Measurements from ENCODE around the gene SERP1. TPM values are rescaled to one million over a fixed set of nuclear protein-coding genes. Genes with fewer than 3 reads are reported as not detected.

SERP1 gene
- total RNA-seq, 4 donors from 2014 or later, result 96.9 to 341 (median 275) TPM

GRCh38 chr3:150543531-150543930, 2.8 kb downstream of the SERP1 start:
- H3K4me3 ChIP-seq, result no peak overlapping the region
- H3K36me3 ChIP-seq, result peaks cover 0 to 13% (median 0%) of the 10 kb centered on the region in 4 donors
- in situ Hi-C loops (cut with MboI; ENCODE audit: low pct_ligation_motif_present in 1 of 4, low pct_unique_long_range_greater_than_20kb in 1 of 4, low sequenced_read_pairs in 3 of 4) (loop anchor here in 2 of 4 donors (25.0 kb wide), 2 partner anchors 169 to 319 kb away; partner anchors contain the start of gene ERICH6 (in 1 of the 2)), intact Hi-C loops (cut with DNase I; ENCODE audit: low total_unique reads) (no loop called here)
- no peaks in the 10 kb centered on the region for H3K27me3 ChIP-seq
- H3K9me3 ChIP-seq, result no peaks in the 10 kb centered on the region
- peaks cover 20 to 38% (median 27%) of the 10 kb centered on the region in 4 donors for H3K4me1 ChIP-seq
- no peak for DNase-seq
- TF ChIP-seq POLR2A (IDR thresholded peaks at IDR 0.05), result no peak
- TF ChIP-seq EP300 (IDR thresholded peaks at IDR 0.05; ENCODE audit: low read depth), result no peak
- TF ChIP-seq POLR2AphosphoS5 (IDR thresholded peaks at IDR 0.05), result no peak
- no peak for TF ChIP-seq CTCF (IDR thresholded peaks at IDR 0.05)
- WGBS, 2 donors (ENCODE audit: low coverage in 1 of 2), result 34 to 59% methylated on average over 2 of the region's 2 CpGs
- peak overlapping the region in 2 of 4 donors; percentile 98 to 100 for H3K27ac ChIP-seq

GRCh38 chr3:150543128-150543527, 3.2 kb downstream of the SERP1 start:
- H3K4me1 ChIP-seq, result peaks cover 17 to 34% (median 26%) of the 10 kb centered on the region in 4 donors
- WGBS, 2 donors (ENCODE audit: low coverage in 1 of 2), result 81 to 83% methylated on average over 3 of the region's 3 CpGs
- in situ Hi-C loops (cut with MboI; ENCODE audit: low pct_ligation_motif_present in 1 of 4, low pct_unique_long_range_greater_than_20kb in 1 of 4, low sequenced_read_pairs in 3 of 4) (loop anchor here in 2 of 4 donors (25.0 kb wide), 2 partner anchors 169 to 319 kb away; partner anchors contain the start of gene ERICH6 (in 1 of the 2)), intact Hi-C loops (cut with DNase I; ENCODE audit: low total_unique reads) (no loop called here)
- no peak overlapping the region for H3K4me3 ChIP-seq
- no peak for TF ChIP-seq EP300 (IDR thresholded peaks at IDR 0.05; ENCODE audit: low read depth)
- TF ChIP-seq POLR2AphosphoS5 (IDR thresholded peaks at IDR 0.05), result no peak
- TF ChIP-seq POLR2A (IDR thresholded peaks at IDR 0.05), result no peak
- TF ChIP-seq CTCF (IDR thresholded peaks at IDR 0.05), result no peak
- H3K36me3 ChIP-seq, result peaks cover 0 to 13% (median 0%) of the 10 kb centered on the region in 4 donors
- DNase-seq, result no peak
- no peaks in the 10 kb centered on the region for H3K9me3 ChIP-seq
- H3K27me3 ChIP-seq, result no peaks in the 10 kb centered on the region
- peak overlapping the region in 1 of 4 donors; percentile 98 for H3K27ac ChIP-seq

GRCh38 chr3:150540991-150541390, 5.3 kb downstream of the SERP1 start:
- 70 to 76% methylated on average over 3 of the region's 3 CpGs for WGBS, 2 donors (ENCODE audit: low coverage in 1 of 2)
- peaks cover 0 to 13% (median 0%) of the 10 kb centered on the region in 4 donors for H3K36me3 ChIP-seq
- H3K4me1 ChIP-seq, result peaks cover 10 to 24% (median 18%) of the 10 kb centered on the region in 4 donors
- no peak overlapping the region for H3K4me3 ChIP-seq
- H3K27ac ChIP-seq, result no peak overlapping the region
- no peaks in the 10 kb centered on the region for H3K9me3 ChIP-seq
- no peaks in the 10 kb centered on the region for H3K27me3 ChIP-seq
- in situ Hi-C loops (cut with MboI; ENCODE audit: low pct_ligation_motif_present in 1 of 4, low pct_unique_long_range_greater_than_20kb in 1 of 4, low sequenced_read_pairs in 3 of 4), result loop anchor here in 2 of 4 donors (25.0 kb wide), 2 partner anchors 171 to 321 kb away; partner anchors contain the start of gene ERICH6 (in 1 of the 2)
- TF ChIP-seq POLR2A (IDR thresholded peaks at IDR 0.05) (no peak), POLR2AphosphoS5 (IDR thresholded peaks at IDR 0.05) (no peak), CTCF (IDR thresholded peaks at IDR 0.05) (no peak), EP300 (IDR thresholded peaks at IDR 0.05; ENCODE audit: low read depth) (no peak)
- intact Hi-C loops (cut with DNase I; ENCODE audit: low total_unique reads), result no loop called here
- DNase-seq, result no peak

- Histone ChIP-seq H3K4me3 (no peak overlapping the region), H3K27me3 (no peaks in the 10 kb centered on the region), H3K4me1 (peaks cover 10 to 24% (median 18%) of the 10 kb centered on the region in 4 donors), H3K9me3 (no peaks in the 10 kb centered on the region), H3K27ac (no peak overlapping the region), H3K36me3 (peaks cover 0 to 13% (median 0%) of the 10 kb centered on the region in 4 donors)
- intact Hi-C loops (cut with DNase I; ENCODE audit: low total_unique reads), result no loop called here
- DNase-seq, result no peak
- in situ Hi-C loops (cut with MboI; ENCODE audit: low pct_ligation_motif_present in 1 of 4, low pct_unique_long_range_greater_than_20kb in 1 of 4, low sequenced_read_pairs in 3 of 4), result loop anchor here in 2 of 4 donors (25.0 kb wide), 2 partner anchors 172 to 322 kb away; partner anchors contain the start of gene ERICH6 (in 1 of the 2)
- WGBS, 2 donors (ENCODE audit: low coverage in 1 of 2), result 93 to 94% methylated on average over 2 of the region's 2 CpGs
- TF ChIP-seq POLR2AphosphoS5 (IDR thresholded peaks at IDR 0.05), result no peak
- TF ChIP-seq CTCF (IDR thresholded peaks at IDR 0.05), result no peak
- TF ChIP-seq POLR2A (IDR thresholded peaks at IDR 0.05), result no peak
- TF ChIP-seq EP300 (IDR thresholded peaks at IDR 0.05; ENCODE audit: low read depth), result no peak
Measured at GRCh38 chr3:150540297-150540696, 6.0 kb downstream of the SERP1 start.

Data from transverse colon (tissue), 4 donors.